ENCODE measurements around the gene TFAP2C.

GRCh38 chr20:56626367-56627121 lies 2.6 kb upstream of the TFAP2C start:
- TF ChIP-seq CTCF (IDR thresholded peaks at IDR 0.05; ENCODE audit: insufficient read depth, low read depth, low read length), result peak; percentile 4
- peak; percentile 45 for TF ChIP-seq EZH2 (IDR thresholded peaks at IDR 0.05; ENCODE audit: insufficient read depth, low read length)

Measured in astrocyte (in vitro differentiated cells and primary cell).